HL-60 (cell line): Measurements from ENCODE around the gene IRF5.

ENCODE experiments used
- GABPA ChIP-seq: IDR thresholded peaks from 2 replicates; pipeline ENCODE4 v1.6.1; 2012; ENCODE audit warnings: low read depth
- POLR2AphosphoS5 ChIP-seq: IDR thresholded peaks from 2 replicates; pipeline ENCODE4 v1.6.1; 2012; ENCODE audit warnings: low read depth
- SPI1 ChIP-seq: IDR thresholded peaks from 2 replicates; pipeline ENCODE4 v1.6.1; 2012; ENCODE audit warnings: low read depth, mild to moderate bottlenecking, borderline replicate concordance
- TF ChIP-seq, protein P1 (sequence below): IDR thresholded peaks from 2 replicates; pipeline ENCODE4 v1.6.1; 2012; ENCODE audit warnings: low read depth; ENCODE audit not compliant: insufficient replicate concordance
- TF ChIP-seq, protein P2 (sequence below): IDR thresholded peaks from one replicate; pipeline ENCODE4 v1.5.1; 2011; ENCODE audit warnings: low read length, control low read depth, inconsistent platforms; ENCODE audit not compliant: insufficient read depth

DNA sequence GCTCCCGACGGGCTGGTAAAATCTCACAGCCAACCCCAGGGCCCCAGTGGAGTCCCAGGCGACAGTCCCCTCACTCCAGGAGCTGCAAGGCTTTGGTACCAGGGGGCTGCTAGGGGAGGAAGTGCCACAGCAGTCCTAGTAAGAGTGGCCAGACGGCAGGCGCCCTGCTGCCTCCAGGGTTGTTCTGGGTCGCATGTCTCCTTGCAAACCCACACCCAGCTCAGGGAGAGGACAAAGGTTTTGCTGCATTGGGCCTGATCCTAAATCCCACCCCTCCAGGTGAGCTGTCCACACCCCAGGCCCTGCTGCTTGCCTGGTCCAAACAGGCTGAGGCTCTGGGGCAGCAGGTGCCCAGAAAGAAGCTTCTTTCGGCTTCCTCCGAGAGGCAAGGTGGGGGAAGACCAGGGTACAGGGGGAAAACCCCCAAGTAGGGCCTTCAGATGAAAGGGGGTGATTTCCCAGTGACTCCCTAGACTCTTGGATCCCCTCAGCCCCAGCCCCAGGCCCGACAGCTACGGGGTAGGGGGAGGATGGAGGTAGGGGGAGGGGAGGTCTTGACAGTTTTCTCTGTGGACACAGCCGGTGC, 23.1 kb upstream of the IRF5 start:
- TF ChIP-seq, protein P1, sequence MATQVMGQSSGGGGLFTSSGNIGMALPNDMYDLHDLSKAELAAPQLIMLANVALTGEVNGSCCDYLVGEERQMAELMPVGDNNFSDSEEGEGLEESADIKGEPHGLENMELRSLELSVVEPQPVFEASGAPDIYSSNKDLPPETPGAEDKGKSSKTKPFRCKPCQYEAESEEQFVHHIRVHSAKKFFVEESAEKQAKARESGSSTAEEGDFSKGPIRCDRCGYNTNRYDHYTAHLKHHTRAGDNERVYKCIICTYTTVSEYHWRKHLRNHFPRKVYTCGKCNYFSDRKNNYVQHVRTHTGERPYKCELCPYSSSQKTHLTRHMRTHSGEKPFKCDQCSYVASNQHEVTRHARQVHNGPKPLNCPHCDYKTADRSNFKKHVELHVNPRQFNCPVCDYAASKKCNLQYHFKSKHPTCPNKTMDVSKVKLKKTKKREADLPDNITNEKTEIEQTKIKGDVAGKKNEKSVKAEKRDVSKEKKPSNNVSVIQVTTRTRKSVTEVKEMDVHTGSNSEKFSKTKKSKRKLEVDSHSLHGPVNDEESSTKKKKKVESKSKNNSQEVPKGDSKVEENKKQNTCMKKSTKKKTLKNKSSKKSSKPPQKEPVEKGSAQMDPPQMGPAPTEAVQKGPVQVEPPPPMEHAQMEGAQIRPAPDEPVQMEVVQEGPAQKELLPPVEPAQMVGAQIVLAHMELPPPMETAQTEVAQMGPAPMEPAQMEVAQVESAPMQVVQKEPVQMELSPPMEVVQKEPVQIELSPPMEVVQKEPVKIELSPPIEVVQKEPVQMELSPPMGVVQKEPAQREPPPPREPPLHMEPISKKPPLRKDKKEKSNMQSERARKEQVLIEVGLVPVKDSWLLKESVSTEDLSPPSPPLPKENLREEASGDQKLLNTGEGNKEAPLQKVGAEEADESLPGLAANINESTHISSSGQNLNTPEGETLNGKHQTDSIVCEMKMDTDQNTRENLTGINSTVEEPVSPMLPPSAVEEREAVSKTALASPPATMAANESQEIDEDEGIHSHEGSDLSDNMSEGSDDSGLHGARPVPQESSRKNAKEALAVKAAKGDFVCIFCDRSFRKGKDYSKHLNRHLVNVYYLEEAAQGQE = no peak
- TF ChIP-seq POLR2AphosphoS5 (no peak), SPI1 (0 out of 2 replicates have a peak, but pooled peaks have one; percentile 20), GABPA (no peak)
- TF ChIP-seq, protein P2, sequence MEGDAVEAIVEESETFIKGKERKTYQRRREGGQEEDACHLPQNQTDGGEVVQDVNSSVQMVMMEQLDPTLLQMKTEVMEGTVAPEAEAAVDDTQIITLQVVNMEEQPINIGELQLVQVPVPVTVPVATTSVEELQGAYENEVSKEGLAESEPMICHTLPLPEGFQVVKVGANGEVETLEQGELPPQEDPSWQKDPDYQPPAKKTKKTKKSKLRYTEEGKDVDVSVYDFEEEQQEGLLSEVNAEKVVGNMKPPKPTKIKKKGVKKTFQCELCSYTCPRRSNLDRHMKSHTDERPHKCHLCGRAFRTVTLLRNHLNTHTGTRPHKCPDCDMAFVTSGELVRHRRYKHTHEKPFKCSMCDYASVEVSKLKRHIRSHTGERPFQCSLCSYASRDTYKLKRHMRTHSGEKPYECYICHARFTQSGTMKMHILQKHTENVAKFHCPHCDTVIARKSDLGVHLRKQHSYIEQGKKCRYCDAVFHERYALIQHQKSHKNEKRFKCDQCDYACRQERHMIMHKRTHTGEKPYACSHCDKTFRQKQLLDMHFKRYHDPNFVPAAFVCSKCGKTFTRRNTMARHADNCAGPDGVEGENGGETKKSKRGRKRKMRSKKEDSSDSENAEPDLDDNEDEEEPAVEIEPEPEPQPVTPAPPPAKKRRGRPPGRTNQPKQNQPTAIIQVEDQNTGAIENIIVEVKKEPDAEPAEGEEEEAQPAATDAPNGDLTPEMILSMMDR = no peak
